ENCODE results near the gene FXYD5.

DNA sequence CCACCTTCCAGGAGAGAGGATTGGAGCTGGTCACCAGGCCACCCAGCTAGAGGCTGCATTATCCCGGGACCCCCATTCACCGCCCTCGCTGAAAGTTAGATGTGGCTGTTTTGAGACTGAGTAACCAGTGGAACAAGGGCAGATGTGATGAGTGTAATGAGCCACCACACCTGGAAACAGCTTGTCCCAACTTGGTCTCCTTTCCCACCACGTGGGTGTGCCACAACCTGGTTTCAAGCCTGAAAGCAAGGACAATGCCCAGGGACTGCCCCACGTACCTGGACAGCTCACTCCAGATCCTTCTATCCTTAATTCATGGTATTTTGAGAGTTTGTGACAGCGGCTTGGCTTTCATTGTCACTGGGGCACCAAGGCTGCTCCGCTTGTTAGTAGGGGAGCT, 26.7 kb upstream of the FXYD5 start:
- TF ChIP-seq, protein P1, sequence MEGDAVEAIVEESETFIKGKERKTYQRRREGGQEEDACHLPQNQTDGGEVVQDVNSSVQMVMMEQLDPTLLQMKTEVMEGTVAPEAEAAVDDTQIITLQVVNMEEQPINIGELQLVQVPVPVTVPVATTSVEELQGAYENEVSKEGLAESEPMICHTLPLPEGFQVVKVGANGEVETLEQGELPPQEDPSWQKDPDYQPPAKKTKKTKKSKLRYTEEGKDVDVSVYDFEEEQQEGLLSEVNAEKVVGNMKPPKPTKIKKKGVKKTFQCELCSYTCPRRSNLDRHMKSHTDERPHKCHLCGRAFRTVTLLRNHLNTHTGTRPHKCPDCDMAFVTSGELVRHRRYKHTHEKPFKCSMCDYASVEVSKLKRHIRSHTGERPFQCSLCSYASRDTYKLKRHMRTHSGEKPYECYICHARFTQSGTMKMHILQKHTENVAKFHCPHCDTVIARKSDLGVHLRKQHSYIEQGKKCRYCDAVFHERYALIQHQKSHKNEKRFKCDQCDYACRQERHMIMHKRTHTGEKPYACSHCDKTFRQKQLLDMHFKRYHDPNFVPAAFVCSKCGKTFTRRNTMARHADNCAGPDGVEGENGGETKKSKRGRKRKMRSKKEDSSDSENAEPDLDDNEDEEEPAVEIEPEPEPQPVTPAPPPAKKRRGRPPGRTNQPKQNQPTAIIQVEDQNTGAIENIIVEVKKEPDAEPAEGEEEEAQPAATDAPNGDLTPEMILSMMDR (IDR thresholded peaks at IDR 0.05) = no peak
- TF ChIP-seq POLR2AphosphoS5 (IDR thresholded peaks at IDR 0.05) (no peak), POLR2A (IDR thresholded peaks at IDR 0.05) (no peak)
